Measurements from ENCODE around the gene PI4K2A.

PI4K2A gene

DNA sequence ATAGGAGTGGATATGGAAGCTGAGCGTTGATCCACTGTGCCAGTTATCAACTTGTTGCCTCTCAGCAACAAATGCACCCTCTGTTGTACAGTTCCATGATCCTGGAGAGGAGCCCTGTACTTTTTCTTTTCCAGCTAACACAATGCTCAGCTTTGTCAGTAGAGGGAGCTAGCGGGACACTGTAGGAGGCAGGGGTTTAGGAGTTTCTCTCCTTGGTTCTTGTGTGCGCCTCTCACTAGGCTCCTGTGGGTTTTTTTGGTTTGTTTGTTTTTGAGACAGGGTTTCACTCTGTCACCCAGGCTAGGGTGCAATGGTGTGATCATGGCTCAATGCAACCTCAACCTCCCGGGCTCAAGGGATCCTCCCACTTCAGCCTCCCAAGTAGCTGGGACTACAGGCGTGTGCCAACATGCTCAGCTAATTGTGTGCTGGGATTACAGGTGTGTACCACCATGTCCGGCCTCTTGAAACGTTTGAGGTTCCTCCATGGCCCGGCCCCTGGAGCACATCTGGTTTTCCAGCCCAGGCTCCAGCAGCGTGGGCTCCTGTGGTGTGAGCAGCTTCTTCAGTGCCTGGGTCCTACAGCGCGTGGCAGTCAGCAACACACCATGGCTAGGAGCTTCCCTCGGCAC lies 61.1 kb downstream of the PI4K2A start:
- H3K4me3 ChIP-seq (ENCODE audit: low read depth, low read length, poor library complexity, severe bottlenecking): no peak overlapping the region
- no peaks in the 10 kb centered on the region for H3K36me3 ChIP-seq (ENCODE audit: insufficient read depth, low read length)
- no peaks in the 10 kb centered on the region for H3F3A ChIP-seq (ENCODE audit: insufficient read depth, low read length)
- no peak overlapping the region for H3K4me2 ChIP-seq (ENCODE audit: low read length)
- H3K9me3 ChIP-seq (ENCODE audit: low read length): no peaks in the 10 kb centered on the region
- no peak overlapping the region for H2AFZ ChIP-seq (ENCODE audit: low read length)
- no peak overlapping the region for H3K9ac ChIP-seq (ENCODE audit: low read length)
- H3K4me1 ChIP-seq (ENCODE audit: insufficient read depth, low read length, severe bottlenecking): no peaks in the 10 kb centered on the region
- no peak for TF ChIP-seq EZH2 (IDR thresholded peaks at IDR 0.05; ENCODE audit: borderline replicate concordance, low read length)
- TF ChIP-seq, protein P1, sequence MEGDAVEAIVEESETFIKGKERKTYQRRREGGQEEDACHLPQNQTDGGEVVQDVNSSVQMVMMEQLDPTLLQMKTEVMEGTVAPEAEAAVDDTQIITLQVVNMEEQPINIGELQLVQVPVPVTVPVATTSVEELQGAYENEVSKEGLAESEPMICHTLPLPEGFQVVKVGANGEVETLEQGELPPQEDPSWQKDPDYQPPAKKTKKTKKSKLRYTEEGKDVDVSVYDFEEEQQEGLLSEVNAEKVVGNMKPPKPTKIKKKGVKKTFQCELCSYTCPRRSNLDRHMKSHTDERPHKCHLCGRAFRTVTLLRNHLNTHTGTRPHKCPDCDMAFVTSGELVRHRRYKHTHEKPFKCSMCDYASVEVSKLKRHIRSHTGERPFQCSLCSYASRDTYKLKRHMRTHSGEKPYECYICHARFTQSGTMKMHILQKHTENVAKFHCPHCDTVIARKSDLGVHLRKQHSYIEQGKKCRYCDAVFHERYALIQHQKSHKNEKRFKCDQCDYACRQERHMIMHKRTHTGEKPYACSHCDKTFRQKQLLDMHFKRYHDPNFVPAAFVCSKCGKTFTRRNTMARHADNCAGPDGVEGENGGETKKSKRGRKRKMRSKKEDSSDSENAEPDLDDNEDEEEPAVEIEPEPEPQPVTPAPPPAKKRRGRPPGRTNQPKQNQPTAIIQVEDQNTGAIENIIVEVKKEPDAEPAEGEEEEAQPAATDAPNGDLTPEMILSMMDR (IDR thresholded peaks at IDR 0.05; ENCODE audit: low read length): peak; percentile 50
- no peaks in the 10 kb centered on the region for H3K79me2 ChIP-seq (ENCODE audit: insufficient read depth, low read length)
- H3K9me2 ChIP-seq (ENCODE audit: low read depth, low read length): no peaks in the 10 kb centered on the region
- H4K20me1 ChIP-seq (ENCODE audit: insufficient read depth, low read length): no peaks in the 10 kb centered on the region
- H3K27me3 ChIP-seq (ENCODE audit: insufficient read depth, low read length): no peaks in the 10 kb centered on the region
- H3K27ac ChIP-seq (ENCODE audit: low read depth, low read length, poor library complexity, severe bottlenecking): no peak overlapping the region

DNA sequence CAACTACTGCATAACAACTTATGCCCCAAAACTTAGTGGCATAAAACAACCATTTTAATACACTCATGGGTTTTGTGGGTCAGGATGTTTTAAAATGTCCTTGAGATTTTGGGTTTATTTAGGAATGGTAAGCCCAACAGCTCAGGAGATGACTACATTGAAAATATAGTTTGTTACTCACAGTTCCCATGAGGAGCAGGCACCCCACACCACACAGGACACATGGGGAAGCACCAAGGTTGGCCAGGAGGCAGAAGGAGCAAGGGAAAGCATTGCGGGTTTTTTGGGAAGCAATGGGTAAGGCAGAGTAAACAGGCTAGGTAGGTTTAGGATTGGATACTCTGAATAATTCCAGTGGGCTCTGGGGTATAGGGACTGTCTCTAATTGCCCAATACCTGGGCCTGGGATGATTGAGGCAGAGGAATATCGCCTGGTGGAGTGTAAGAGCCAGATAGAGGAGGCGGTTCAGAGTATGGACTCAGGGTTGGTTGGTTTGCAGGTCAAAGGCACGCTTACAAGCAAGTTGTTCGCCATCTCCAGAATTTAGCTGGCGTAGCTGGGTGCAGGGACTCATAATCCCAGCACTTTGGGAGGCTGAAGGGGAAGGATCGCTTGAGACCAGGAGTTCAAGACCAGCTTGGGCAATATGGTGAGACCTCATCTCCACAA lies 63.1 kb downstream of the PI4K2A start:
- Histone ChIP-seq H3K4me3 (ENCODE audit: low read depth, low read length, poor library complexity, severe bottlenecking) (no peak overlapping the region), H4K20me1 (ENCODE audit: insufficient read depth, low read length) (no peaks in the 10 kb centered on the region), H2AFZ (ENCODE audit: low read length) (no peak overlapping the region), H3K27me3 (ENCODE audit: insufficient read depth, low read length) (no peaks in the 10 kb centered on the region), H3K4me2 (ENCODE audit: low read length) (no peak overlapping the region), H3K9ac (ENCODE audit: low read length) (no peak overlapping the region), H3F3A (ENCODE audit: insufficient read depth, low read length) (no peaks in the 10 kb centered on the region), H3K27ac (ENCODE audit: low read depth, low read length, poor library complexity, severe bottlenecking) (no peak overlapping the region), H3K9me2 (ENCODE audit: low read depth, low read length) (no peaks in the 10 kb centered on the region), H3K36me3 (ENCODE audit: insufficient read depth, low read length) (no peaks in the 10 kb centered on the region), H3K4me1 (ENCODE audit: insufficient read depth, low read length, severe bottlenecking) (no peaks in the 10 kb centered on the region), H3K79me2 (ENCODE audit: insufficient read depth, low read length) (no peaks in the 10 kb centered on the region), H3K9me3 (ENCODE audit: low read length) (no peaks in the 10 kb centered on the region)
- TF ChIP-seq EZH2 (IDR thresholded peaks at IDR 0.05; ENCODE audit: borderline replicate concordance, low read length): no peak
- TF ChIP-seq, protein P1 (IDR thresholded peaks at IDR 0.05; ENCODE audit: low read length): no peak

GRCh38 chr10:97704341-97704740 lies 63.9 kb downstream of the PI4K2A start:
- Histone ChIP-seq H3K36me3 (ENCODE audit: insufficient read depth, low read length) (no peaks in the 10 kb centered on the region), H3K79me2 (ENCODE audit: insufficient read depth, low read length) (no peaks in the 10 kb centered on the region), H3K27ac (ENCODE audit: low read depth, low read length, poor library complexity, severe bottlenecking) (no peak overlapping the region), H3K9me2 (ENCODE audit: low read depth, low read length) (no peaks in the 10 kb centered on the region), H3K9ac (ENCODE audit: low read length) (no peak overlapping the region), H3K4me2 (ENCODE audit: low read length) (no peak overlapping the region), H4K20me1 (ENCODE audit: insufficient read depth, low read length) (no peaks in the 10 kb centered on the region), H3K4me1 (ENCODE audit: insufficient read depth, low read length, severe bottlenecking) (no peaks in the 10 kb centered on the region), H3K9me3 (ENCODE audit: low read length) (no peaks in the 10 kb centered on the region), H2AFZ (ENCODE audit: low read length) (no peak overlapping the region), H3K27me3 (ENCODE audit: insufficient read depth, low read length) (no peaks in the 10 kb centered on the region), H3F3A (ENCODE audit: insufficient read depth, low read length) (no peaks in the 10 kb centered on the region), H3K4me3 (ENCODE audit: low read depth, low read length, poor library complexity, severe bottlenecking) (no peak overlapping the region)
- no peak for TF ChIP-seq EZH2 (IDR thresholded peaks at IDR 0.05; ENCODE audit: borderline replicate concordance, low read length)
- TF ChIP-seq, protein P1 (IDR thresholded peaks at IDR 0.05; ENCODE audit: low read length): no peak
